GF-D8 (cell line): Measurements from ENCODE around the gene EPB41L4A.
"Not testable (repeated sequence)": the region's sequence is repeated elsewhere in the genome, so short reads cannot be mapped to it uniquely, and the experiment has no call there.

ENCODE experiments used
- DNase-seq: peaks from one replicate; lab custom pipeline; 2025; lab: John Stamatoyannopoulos, UW

Gene EPB41L4A

GRCh38 chr5:112419164-112419985 is at the start of gene EPB41L4A:
EPB41L4A (minus strand) TSS chr5:112419277; CDS start chr5:112419039, 238 bp downstream.
- DNase-seq: no peak

DNA sequence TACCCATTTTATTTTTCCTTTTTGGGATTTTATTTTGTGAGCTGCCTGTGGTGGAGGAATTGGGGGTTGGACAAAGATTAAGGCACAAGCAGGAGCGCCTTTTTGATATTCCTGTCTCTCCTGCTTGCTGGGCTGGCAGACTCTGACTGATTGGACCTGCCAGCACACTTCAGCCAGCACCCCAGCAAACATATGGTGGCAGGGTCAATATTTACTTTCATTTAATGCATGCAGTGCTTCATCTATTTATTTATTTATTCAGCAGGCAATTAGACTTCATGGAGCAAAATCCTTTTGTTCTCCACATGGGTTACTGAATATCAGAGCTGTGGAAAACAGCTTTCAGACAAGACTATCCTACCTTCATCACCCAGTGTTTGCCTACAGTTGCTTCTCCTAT is 48.4 kb upstream of the EPB41L4A start:
- no peak for DNase-seq

GRCh38 chr5:112466261-112466660 is 47.2 kb upstream of the EPB41L4A start:
- DNase-seq: not testable (repeated sequence)

- DNase-seq: not testable (repeated sequence)
Observed at GRCh38 chr5:112447187-112447760, 28.2 kb upstream of the EPB41L4A start.

DNA sequence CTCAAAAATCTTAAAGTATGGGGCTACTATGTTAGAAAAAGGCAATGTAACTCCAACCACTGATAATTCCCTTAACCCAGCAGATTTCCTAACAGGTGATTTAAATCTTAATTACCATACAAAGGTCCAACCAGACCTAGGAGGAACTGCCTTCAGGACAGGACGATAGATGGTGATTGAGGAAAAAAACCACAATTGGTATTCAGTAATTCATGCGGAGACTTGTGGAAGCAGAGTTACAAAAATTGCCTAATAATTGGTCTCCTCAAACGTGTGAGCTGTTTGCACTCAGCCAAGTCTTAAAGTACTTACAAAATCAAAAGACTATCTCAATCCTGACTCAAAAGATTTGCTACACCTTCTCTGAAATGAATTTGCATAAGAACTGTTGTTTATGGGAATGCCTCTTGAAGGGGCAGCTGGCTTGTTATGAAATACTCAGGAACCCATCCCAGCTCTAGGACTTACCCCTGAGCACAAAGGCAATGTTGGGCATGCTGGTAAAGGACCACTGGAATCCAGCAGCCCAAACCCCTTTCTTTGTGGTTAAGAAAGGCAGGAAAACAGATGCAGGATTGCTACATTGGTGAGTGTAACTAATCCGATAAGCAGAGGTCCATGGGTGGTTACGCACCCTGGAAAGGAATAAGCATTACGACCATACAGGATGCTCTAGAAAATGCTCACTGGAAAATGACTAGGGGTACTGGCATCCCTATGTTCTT is 26.7 kb upstream of the EPB41L4A start:
- no peak for DNase-seq

GRCh38 chr5:112443932-112444331 is 24.9 kb upstream of the EPB41L4A start:
- not testable (repeated sequence) for DNase-seq

- DNase-seq: no peak
Observed at GRCh38 chr5:112440031-112440430, 21.0 kb upstream of the EPB41L4A start.

- no peak for DNase-seq
Observed at GRCh38 chr5:112436144-112436543, 17.1 kb upstream of the EPB41L4A start.

DNA sequence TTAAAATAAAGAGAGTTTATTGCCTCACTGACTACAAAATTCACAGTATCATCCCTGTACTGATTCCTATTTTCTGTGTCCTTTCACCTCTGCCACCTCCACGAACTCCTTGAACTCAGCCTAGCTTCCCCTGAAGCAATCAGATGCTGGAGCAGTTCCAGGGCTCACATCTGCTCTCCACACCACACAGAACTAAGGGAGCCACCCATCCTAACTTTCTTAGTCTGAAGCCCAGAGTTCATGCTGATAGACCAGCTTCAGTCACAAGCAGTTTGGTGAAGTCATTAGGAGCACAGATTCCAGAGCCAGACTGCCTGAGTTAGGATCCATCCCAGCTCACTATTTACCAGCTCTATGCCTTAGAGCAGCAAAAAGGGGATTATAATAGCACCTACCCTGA is 15.6 kb upstream of the EPB41L4A start:
- no peak for DNase-seq

GRCh38 chr5:112426202-112426601 is 7.1 kb upstream of the EPB41L4A start:
- DNase-seq: not testable (repeated sequence)

DNA sequence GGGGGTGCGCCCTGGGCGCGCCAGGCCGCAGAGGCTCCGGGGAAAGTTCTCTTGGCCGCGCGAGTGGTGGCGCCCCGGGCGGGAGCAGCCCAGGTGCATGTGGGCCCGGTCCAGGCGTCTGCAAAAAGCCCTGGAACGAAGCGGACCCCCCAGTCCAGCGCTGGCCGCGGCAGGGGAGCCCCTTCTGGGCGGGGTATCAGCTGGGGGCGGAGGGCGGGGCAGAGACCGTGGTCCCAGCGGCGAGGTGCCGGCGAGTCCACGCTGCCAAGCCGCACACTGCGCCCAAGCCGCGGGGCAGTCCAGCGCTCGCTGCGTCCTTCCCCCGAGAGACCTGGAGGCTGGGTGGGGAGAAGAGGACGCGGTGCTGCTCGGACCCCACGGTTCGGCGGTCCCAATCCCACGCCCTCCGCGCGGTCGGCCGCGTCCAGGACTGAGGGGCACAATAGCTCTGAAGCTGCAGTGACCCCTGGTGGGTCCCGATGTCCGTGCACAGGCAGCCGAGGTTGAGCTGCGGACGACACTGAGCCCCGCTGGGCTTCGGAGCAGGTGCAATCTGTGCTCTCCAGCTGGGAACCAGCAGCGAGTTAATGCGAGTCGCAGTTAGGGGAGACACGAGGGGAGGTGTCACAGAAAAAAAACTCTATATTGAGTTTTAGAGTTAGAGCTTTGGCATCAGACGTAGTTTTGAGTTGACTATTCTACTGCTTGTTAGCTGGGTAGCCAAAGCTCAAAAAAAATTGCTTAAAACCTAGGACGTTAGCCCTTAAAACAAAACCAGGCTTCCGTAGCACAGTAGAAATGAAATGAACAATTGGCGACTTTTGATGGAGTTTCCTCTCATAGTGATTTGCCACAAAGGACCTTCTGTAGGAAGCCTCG is 1.1 kb upstream of the EPB41L4A start:
- DNase-seq: no peak

DNA sequence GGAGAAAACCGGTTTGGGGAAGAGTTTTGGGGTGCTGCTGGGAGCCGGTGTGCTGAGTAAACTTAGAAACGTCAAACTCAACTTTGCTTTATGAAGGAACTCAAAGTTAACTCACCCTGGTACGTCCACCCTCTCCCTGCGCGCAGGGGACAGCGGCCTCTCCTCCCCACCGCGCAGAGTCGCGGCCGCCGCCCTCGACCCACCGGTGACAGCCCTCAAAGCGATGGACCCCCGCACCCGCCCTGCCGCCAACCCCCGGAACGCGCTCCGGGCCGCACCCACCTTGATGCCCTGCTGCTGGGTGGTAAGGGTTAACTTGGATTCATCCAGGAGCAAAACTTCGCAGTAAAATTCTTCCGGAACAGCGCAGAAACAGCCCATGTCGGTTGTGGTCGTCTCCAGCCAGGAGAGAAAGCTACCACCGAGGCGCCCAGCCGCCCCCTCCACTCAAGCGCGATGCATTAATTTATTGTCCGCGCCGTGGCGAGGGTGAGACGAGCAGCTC is 366 bp downstream of the EPB41L4A start:
- DNase-seq: no peak

- DNase-seq: no peak
Observed at GRCh38 chr5:112417931-112418658, 982 bp downstream of the EPB41L4A start.

DNA sequence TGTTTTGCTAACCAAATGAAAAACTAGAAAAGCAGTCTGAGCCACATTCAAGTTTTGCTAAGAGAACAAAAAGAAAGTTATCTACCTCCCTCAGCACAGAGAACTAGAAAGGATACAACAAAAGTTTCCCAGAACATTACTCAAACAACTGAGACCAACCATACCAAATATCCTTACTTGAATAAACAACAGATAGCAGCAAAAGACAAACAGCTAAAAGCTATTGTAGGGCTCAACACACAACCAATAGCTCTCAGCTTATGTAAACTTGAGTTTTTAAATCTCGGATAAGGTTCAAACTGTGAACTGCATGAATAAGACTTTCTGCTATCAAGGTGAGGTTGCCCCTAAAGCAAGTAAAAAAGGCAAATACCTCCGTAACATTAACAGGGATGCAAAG is 3.5 kb downstream of the EPB41L4A start:
- no peak for DNase-seq

DNA sequence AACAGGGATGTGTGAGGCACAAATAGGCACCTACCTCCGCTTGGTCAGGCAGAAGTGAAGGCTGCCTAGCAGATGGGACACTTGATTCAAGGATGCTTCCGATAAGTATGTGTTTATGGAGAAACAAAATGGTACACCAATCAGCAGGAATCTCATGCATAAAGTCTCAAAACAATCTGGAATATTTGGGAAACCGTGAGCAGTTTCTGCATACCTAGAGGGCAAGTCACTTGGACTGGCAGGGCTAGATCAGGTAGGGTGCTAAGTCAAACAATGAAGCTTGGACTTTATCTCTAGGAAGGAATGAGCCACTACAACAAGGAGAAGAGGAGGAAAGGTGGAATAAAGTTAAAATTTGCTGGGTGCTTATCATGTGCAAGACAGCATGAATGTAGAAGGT is 5.5 kb downstream of the EPB41L4A start:
- DNase-seq: no peak

GRCh38 chr5:112412346-112412745 is 6.7 kb downstream of the EPB41L4A start:
- no peak for DNase-seq

DNA sequence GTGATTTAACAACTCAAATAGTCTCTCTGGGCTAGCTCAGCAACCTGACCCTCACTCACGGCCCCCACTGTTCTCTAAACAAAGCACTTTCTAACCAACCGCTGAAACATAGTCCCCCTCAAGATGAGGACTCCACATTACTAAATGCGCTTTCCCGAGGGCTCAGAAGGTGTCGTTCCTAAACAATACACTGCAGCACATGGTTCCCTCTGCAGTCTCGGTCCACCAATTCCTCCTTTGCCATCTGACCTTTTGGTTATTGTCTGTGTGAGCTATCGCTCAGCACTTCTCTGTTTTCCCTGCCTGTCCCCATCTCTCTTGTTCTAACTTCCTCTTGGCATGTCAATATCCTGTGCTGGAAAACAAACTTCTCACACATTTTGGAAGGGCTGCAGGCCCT is 7.2 kb downstream of the EPB41L4A start:
- DNase-seq: no peak

- DNase-seq: no peak
Observed at GRCh38 chr5:112407666-112408065, 11.4 kb downstream of the EPB41L4A start.

DNA sequence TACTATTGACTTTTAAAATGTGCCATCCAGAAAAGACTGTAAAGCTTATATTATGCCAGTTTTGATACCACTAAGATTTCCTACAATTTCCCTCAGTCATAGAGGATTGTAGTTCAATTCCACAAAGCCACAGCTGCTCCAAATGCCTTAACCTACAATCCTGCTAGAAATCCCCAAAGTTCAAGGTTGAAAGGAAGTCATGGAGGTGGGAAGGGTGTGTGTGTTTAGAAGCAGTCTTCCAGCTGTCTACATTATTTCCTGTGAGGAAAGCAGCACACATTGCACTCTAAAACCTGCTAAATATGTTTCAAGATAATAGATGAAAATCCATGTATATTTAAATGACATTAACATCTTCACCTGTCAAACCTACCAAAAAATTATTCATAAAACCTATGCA is 11.8 kb downstream of the EPB41L4A start:
- DNase-seq: no peak

GRCh38 chr5:112403069-112403468 is 16.0 kb downstream of the EPB41L4A start:
- DNase-seq: no peak

- no peak for DNase-seq
Observed at GRCh38 chr5:112401924-112402323, 17.2 kb downstream of the EPB41L4A start.
